Ureter (tissue), 1 donor: ENCODE measurements around the gene THAP10. TPM values are rescaled to one million over a fixed set of nuclear protein-coding genes. Genes with fewer than 3 reads are reported as not detected.
"Not testable (repeated sequence)": the region's sequence is repeated elsewhere in the genome, so short reads cannot be mapped to it uniquely, and the experiment has no call there.

ENCODE experiments used
- DNase-seq: peaks from one replicate; pipeline ENCODE4 v3.0.0-alpha.2; 2020; ENCODE audit warnings: low spot score
- total RNA-seq: library from RNA; stranded (reverse); gene quantifications from one replicate; pipeline ENCODE4 v1.2.4, GENCODE V29; 2023
- donor health status: DM: yes; HTN: yes; CAD: no.

THAP10 gene
- total RNA-seq, 1 donor from 2014 or later: 3.8 TPM

DNA sequence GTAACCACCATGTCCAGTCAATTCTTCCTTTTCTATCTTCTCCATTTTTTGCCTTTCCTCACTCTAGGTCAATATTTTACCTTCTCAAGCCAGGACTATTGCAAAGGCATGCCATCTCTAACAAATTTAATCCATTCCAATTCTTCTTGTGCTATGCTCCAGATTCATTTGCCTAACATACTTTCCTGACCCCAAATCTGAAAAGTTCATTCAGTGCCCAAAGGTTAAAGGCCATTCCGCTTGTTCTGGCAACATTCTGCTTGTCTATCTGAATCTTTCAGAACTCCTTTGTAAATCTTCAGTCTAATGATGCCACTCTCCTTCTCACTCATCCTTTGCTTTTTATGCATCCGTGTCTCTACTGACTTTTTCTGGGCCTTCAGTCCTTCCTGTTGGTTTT, 15.6 kb downstream of the THAP10 start:
- no peak for DNase-seq

GRCh38 chr15:70876011-70876410, 16.2 kb downstream of the THAP10 start:
- no peak for DNase-seq

DNA sequence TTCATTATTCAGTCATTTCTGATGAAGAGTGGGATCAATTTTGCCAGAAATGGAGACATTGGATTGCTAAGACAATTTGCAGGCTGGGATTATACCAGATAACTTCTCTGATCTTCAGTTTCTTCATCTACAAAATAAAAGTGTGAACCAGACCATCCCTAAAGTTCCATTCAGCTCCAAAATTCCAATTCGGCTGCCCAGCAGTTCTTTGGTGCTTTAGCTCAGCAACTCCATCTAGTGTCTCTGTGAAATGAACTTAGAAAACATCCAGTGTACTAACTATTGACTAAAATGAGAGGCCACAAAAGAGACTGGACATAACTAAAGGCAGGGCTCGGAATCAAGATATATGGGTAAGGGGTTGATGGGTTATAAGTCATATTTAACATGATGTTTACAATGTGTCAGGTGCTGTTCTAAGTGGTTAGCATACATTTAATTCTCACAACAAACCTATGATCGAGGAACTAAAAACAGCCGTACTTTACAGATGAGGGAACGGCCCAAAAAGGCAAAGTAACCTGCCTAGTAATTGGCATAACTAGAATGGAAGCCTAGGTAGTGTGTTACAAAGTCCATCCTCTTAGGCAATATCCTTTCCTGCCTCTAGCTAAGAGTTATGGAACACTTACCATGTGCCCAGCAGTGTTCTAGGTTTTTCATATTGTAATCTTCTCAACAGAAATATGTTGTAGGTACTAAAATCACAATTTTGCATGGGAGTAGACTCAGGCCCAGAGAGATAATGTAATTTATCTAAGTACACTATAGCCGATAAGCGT, 17.0 kb downstream of the THAP10 start:
- DNase-seq: no peak

DNA sequence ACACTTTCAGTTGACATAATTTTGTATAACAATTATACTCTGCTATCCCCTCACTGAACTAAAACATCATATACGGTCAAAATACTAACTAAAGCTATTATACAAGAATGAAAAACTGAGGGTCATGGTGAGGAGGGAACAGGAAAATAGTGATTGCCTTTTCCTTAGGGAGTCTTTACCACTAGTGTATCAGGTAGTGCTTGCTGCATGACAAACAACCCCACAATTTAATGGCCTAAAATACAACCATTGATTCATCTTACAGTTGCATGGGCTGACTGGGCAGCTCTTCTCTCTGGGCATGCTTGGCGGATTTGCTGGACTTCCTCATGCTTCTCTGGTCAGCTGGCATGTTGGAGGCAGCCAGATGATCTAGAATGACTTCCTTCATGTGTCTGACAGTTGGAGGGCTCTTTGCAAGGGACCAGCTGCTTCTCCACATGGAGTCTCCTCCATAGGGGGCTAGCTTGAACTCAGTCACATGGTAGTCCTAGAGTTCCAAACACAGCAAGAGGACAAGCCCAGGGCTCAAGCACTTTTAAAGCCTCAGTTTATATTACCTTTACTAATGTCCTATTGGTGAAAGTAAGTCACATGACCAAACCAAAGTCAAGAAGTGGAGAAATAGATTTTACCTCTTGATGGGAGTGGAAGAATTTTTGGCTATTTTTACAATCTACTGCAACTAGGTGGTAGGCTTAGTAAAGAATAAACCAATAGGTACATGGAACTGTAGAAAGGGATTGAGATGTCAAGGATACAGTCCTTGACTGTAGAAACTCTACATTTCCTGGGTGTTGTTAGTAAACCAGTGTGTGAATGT, 18.8 kb downstream of the THAP10 start:
- DNase-seq: no peak

GRCh38 chr15:70871490-70871889, 20.7 kb downstream of the THAP10 start:
- not testable (repeated sequence) for DNase-seq

- DNase-seq: no peak
Observed at GRCh38 chr15:70870051-70870450, 22.2 kb downstream of the THAP10 start.

DNA sequence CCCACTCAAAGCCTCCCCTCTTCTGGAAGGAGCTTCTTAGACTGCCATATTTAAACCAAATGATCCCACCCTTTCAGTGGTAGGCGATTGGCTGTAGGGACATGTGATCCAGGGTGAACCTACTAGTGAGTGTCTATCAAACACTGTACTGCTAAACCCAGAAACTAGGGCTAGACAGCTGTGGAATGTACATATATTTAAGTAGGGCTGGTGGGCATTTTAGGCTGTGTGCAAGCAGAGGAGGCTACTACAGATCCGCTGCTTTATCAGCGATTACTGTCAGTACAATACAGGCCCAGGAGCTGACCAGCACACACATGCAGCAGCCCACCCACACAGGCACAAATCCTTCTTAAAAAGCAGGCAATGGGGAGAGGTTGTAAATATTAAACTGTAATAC, 22.9 kb downstream of the THAP10 start:
- DNase-seq: no peak

GRCh38 chr15:70867911-70868467, 24.2 kb downstream of the THAP10 start:
- no peak for DNase-seq

- DNase-seq: no peak
Observed at GRCh38 chr15:70866982-70867641, 25.1 kb downstream of the THAP10 start.

- DNase-seq: no peak
Observed at GRCh38 chr15:70863450-70864218, 28.6 kb downstream of the THAP10 start.

DNA sequence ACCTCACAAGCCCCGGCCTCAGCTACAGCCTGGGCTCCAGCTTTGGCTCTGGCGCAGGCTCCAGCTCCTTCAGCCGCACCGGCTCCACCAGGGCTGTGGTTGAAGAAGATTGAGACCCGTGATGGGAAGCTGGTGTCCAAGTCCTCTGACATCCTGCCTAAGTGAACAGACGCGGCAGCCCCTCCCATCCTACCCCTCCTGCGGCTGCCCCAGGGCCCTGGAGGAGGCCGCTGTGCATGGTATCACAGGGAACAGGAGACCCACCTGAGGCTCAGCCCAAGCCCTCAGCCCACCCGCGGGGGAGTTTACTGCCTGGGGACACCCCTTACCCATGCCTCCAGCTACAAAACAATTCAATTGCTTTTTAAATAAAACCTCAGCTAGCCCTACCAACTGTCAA, 32.2 kb downstream of the THAP10 start:
- no peak for DNase-seq

- no peak for DNase-seq
Observed at GRCh38 chr15:70859322-70859908, 32.8 kb downstream of the THAP10 start.

GRCh38 chr15:70858614-70859321, 33.5 kb downstream of the THAP10 start:
- DNase-seq: not testable (repeated sequence)

DNA sequence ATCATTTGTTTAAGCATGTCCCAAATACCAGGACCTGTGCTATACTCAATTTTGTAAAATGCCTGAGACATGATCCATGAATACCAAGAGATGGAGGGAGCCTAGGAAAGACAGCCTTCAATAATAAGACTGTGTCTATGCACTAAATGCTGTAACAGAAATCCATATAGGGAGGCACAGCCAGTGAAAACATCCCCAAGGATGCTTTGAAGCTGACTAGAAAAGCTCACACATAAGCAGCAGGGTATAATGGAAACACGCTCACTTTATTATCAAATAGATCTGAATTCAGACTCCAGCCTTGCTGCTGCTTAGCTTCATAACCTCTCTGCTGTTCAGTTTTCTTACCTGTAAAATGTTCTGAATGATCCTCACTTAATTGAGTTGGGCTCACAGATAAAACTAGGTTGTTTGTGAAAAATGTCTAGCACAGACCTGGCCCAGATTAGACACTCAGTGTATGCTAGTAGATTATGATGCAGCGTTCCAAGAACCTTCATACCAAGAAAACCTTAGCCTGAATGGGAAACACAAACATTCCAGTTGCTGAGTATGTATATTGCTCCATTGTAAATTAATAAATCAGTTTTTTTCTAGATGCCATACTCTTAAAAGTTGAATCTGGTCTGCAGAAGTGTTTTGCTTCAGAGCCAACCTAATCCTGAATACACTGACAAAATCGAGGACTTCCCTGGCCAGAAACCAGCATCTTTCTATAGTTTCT, 34.5 kb downstream of the THAP10 start:
- DNase-seq: no peak

GRCh38 chr15:70856884-70857561, 35.2 kb downstream of the THAP10 start:
- peak; percentile 83 for DNase-seq

- DNase-seq: no peak
Observed at GRCh38 chr15:70856177-70856883, 35.9 kb downstream of the THAP10 start.

DNA sequence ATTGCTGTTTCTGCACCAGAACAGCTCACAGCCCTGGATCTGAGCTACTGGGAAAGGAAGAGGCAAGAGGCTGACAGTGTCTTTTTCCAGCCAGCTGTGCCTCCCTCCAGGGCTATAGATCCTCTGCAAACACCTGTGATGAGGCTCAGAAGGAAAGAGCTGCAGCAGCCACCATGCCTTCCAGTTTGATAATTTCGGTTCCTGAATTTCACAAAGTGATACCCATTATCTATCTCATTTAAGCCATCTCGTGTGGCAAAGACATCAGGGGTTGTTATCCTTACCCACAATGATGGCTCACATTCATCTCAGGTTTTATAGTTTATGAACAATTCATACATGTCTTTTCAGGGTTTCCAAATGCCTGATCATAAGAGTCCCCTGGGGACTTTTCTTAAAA, 36.5 kb downstream of the THAP10 start:
- no peak for DNase-seq

DNA sequence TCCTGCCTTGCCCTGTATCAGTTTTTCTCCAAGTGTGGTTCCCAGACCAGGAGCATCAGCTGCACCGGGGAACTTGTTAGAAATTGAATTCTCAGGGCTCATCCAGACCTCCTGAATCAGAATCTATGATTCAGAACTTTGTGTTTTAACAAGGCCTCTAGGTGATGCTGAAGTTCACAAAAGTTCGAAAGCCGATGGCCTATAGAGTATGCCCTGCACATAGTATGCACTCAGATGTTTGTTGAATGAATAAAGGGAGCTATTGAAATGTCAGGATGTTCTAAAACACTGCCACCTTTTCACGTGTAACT, 37.6 kb downstream of the THAP10 start:
- no peak for DNase-seq
